Lower leg skin (tissue), 4 donors: Measurements from ENCODE around the gene CTDSPL2. TPM values are rescaled to one million over a fixed set of nuclear protein-coding genes. Genes with fewer than 3 reads are reported as not detected.
"Not testable (repeated sequence)": the region's sequence is repeated elsewhere in the genome, so short reads cannot be mapped to it uniquely, and the experiment has no call there.

Experiments used
- DNase-seq, 2 donors: peaks; one replicate each; pipeline ENCODE4 v3.0.0-alpha.2; 2019; ENCODE audit warnings: low spot score in 2 of 2
- H3K4me3 ChIP-seq: fragments of 200-600 bp; sonication (generic); 2 replicates; pipeline ENCODE4 v1.5.1; 2017; ENCODE audit warnings: mild to moderate bottlenecking, low read depth; ENCODE audit not compliant: poor library complexity, severe bottlenecking
- CTCF ChIP-seq, 3 donors: fragments of 450-650 bp; IDR thresholded peaks; one replicate each; pipeline ENCODE4 v1.5.1; 2016; ENCODE audit warnings: antibody characterized with exemption in 3 of 3, mild to moderate bottlenecking in 3 of 3, moderate library complexity in 2 of 3
- POLR2A ChIP-seq, 2 donors: fragments of 450-650 bp; IDR thresholded peaks; one replicate each; pipeline ENCODE4 v1.6.1; 2016 to 2017; ENCODE audit warnings: antibody characterized with exemption in 2 of 2, mild to moderate bottlenecking in 1 of 2, moderate library complexity in 1 of 2
- WGBS, 2 donors: methylation state at CpG; one replicate each; pipeline ENCODE4 v1.1.5; 2018; 5-methylcytosine and 5-hydroxymethylcytosine counted together
- intact Hi-C: fragments of 100-400 bp; cut with DNase I; formaldehyde crosslinking; loops from one replicate; pipeline ENCODE4 v1.15.0; 2023; ENCODE audit warnings: low total_unique reads
- total RNA-seq, 4 donors: library from RNA; depleted of rRNA; stranded (reverse); fragments of >200 nt; gene quantifications; one replicate each; pipeline ENCODE4 v1.1.0, GENCODE V29; 2016

CTDSPL2 gene
- total RNA-seq, 4 donors from 2014 or later: 26.5 to 54.2 (median 45.9) TPM

GRCh38 chr15:44529864-44530604 lies 102.6 kb downstream of the CTDSPL2 start:
- WGBS, 2 donors: 74 to 77% methylated on average over 10 of the region's 10 CpGs
- no peak overlapping the region for H3K4me3 ChIP-seq
- TF ChIP-seq POLR2A (IDR thresholded peaks at IDR 0.05): no peak
- no peak for TF ChIP-seq CTCF (IDR thresholded peaks at IDR 0.05)
- DNase-seq: no peak
- intact Hi-C loops: no loop called here

- TF ChIP-seq POLR2A (IDR thresholded peaks at IDR 0.05): no peak
- TF ChIP-seq CTCF (IDR thresholded peaks at IDR 0.05): no peak
- intact Hi-C loops: no loop called here
- WGBS, 2 donors: 95 to 100% methylated on average over 3 of the region's 3 CpGs
- no peak overlapping the region for H3K4me3 ChIP-seq
- DNase-seq: no peak
These were observed 103.2 kb downstream of the CTDSPL2 start for GRCh38 chr15:44530653-44531052.

- H3K4me3 ChIP-seq, intact Hi-C loops: not testable (repeated sequence)
- 95 to 96% methylated on average over 5 of the region's 5 CpGs for WGBS, 2 donors
- DNase-seq: peak in 1 of 2 donors; percentile 61
These were observed 104.8 kb downstream of the CTDSPL2 start for GRCh38 chr15:44532275-44532674.

GRCh38 chr15:44532689-44533088 lies 105.3 kb downstream of the CTDSPL2 start:
- no peak for DNase-seq
- TF ChIP-seq CTCF (IDR thresholded peaks at IDR 0.05) (no peak), POLR2A (IDR thresholded peaks at IDR 0.05) (no peak)
- H3K4me3 ChIP-seq: no peak overlapping the region
- 96 to 98% methylated on average over 3 of the region's 3 CpGs for WGBS, 2 donors
- intact Hi-C loops: no loop called here

- intact Hi-C loops: no loop called here
- WGBS, 2 donors: 93 to 96% methylated on average over 8 of the region's 8 CpGs
- DNase-seq: no peak
- TF ChIP-seq CTCF (IDR thresholded peaks at IDR 0.05) (no peak), POLR2A (IDR thresholded peaks at IDR 0.05) (no peak)
- H3K4me3 ChIP-seq: no peak overlapping the region
These were observed 107.7 kb downstream of the CTDSPL2 start for GRCh38 chr15:44535092-44535491.

- no peak for TF ChIP-seq POLR2A (IDR thresholded peaks at IDR 0.05)
- peak overlapping the region; percentile 60 for H3K4me3 ChIP-seq
- intact Hi-C loops: no loop called here
- 62 to 65% methylated on average over 36 of the region's 36 CpGs for WGBS, 2 donors
- DNase-seq: peak in 1 of 2 donors; percentile 24
These were observed 108.3 kb downstream of the CTDSPL2 start for GRCh38 chr15:44535523-44536301.
